Skeletal muscle tissue (tissue), 4 donors: ENCODE data around the gene SGSH. TPM values are rescaled to one million over a fixed set of nuclear protein-coding genes. Genes with fewer than 3 reads are reported as not detected.

Experiments
- H3K27ac ChIP-seq: one replicate; pipeline ENCODE4 v1.7.0; 2013; ENCODE audit warnings: mild to moderate bottlenecking, low read depth, low read length, inconsistent platforms
- H3K27me3 ChIP-seq, 3 donors: one replicate each; pipeline ENCODE4 v1.7.0; 2013; ENCODE audit warnings: low read length in 3 of 3; ENCODE audit not compliant: control insufficient read depth in 3 of 3, insufficient read depth in 3 of 3
- H3K36me3 ChIP-seq, 3 donors: one replicate each; pipeline ENCODE4 v1.7.0; 2013; ENCODE audit warnings: low read length in 3 of 3; ENCODE audit not compliant: control insufficient read depth in 3 of 3, insufficient read depth in 3 of 3
- H3K4me1 ChIP-seq, 3 donors: one replicate each; pipeline ENCODE4 v1.7.0; 2013; ENCODE audit warnings: low read length in 3 of 3, mild to moderate bottlenecking in 3 of 3; ENCODE audit not compliant: control insufficient read depth in 3 of 3, insufficient read depth in 3 of 3
- H3K4me3 ChIP-seq, 3 donors: one replicate each; pipeline ENCODE4 v1.7.0; 2013; ENCODE audit warnings: low read length in 3 of 3
- H3K9ac ChIP-seq, 3 donors: one replicate each; pipeline ENCODE4 v1.7.0; 2013; ENCODE audit warnings: low read length in 3 of 3, mild to moderate bottlenecking in 3 of 3, moderate library complexity in 2 of 3, low read depth in 1 of 3
- H3K9me3 ChIP-seq, 3 donors: one replicate each; pipeline ENCODE4 v1.7.0; 2013; ENCODE audit warnings: low read length in 3 of 3; ENCODE audit not compliant: control insufficient read depth in 3 of 3
- total RNA-seq: library from RNA; depleted of rRNA; stranded (reverse); fragments of >200 nt; gene quantifications from one replicate; pipeline ENCODE4 v1.2.3, GENCODE V29; 2014
- donor health status: Osteomylitis.

SGSH gene
- total RNA-seq, 1 donor from 2014 or later: 6.3 TPM

DNA sequence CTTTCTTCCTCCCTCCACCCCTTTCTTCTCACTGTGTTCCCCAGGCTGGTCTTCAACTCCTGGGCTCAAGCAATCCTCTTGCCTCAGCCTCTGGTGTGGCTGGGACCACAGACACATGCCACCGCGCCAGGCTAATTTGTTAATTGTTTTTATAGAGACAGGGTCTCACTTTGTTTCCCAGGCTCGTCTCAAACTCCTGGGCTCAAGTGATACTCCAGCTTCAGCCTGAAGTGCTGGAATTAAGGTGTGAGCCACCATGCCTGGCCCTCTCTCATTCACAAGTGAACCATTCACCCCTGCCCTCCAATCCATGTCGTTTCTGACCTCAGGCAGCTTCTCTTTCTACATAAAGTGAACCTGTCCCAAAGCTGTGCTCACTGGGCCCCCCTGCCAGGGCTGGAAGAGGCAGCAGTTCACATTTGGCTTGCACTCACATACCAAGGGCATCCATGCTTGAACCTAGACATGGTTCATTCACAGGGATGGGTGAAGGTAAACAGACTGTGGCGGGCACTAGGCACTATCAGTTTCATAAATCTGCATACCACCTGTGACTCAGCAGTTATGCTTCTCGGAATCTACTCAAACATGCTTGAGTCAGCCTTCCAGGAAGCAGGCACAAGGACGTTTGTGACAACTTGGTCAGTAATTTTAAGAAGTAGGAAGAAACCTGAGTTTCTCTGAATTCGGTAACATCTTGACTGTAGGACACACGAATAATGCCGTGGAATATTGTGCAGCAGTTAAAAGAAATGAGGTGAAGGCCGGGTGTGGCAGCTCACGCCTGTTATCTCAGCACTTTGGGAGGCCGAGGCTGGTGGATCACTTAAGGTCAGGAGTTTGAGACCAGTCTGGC lies 34.5 kb upstream of the SGSH start:
- Histone ChIP-seq H3K27me3 (no peaks in the 10 kb centered on the region), H3K9me3 (no peaks in the 10 kb centered on the region), H3K4me1 (peaks cover 8 to 20% (median 18%) of the 10 kb centered on the region in 3 donors), H3K36me3 (peaks cover 0 to 18% (median 13%) of the 10 kb centered on the region in 3 donors), H3K27ac (peak overlapping the region; percentile 87), H3K4me3 (no peak overlapping the region), H3K9ac (peak overlapping the region in 1 of 3 donors; percentile 23)

DNA sequence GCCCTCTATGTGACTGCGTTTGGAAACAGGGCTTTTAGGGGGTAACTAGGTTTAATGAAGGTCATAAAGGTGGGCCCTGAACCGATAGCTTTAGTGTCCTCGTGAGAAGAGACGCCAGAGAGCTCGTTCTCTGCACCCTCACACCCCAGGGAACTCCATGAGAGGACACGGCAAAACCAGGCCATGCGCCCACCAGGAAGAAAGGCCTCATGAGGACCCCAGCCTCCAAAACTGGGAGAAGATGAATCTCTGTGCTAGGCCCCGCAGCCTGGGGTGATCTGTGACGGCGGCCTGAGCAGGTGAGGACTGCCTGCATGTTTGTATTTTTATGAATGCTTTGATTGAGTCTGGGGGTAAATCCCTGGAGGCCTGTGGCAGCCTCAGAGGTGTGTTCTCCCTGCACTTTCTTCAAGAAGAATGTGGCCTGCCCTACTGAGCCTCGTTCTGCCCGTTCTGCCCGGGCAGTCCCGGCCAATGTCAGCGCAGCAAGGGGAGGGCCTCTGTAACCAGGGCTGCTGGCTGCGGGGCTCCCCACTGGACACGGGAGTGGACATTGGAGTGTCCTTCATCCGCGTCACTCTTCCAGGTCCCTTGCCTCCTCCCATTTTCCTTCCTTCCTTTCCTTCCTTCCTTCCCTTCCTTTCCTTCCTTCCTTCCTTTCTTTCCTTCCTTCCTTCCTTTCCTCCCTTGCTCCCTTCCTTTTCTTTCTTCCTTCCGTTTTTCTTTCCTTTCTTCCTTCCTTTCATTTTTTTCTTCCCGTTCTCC lies 33.7 kb upstream of the SGSH start:
- Histone ChIP-seq H3K27me3 (no peaks in the 10 kb centered on the region), H3K27ac (peak overlapping the region; percentile 87), H3K36me3 (peaks cover 4 to 23% (median 17%) of the 10 kb centered on the region in 3 donors), H3K4me3 (no peak overlapping the region), H3K4me1 (peaks cover 6 to 18% (median 16%) of the 10 kb centered on the region in 3 donors), H3K9me3 (no peaks in the 10 kb centered on the region), H3K9ac (no peak overlapping the region)

DNA sequence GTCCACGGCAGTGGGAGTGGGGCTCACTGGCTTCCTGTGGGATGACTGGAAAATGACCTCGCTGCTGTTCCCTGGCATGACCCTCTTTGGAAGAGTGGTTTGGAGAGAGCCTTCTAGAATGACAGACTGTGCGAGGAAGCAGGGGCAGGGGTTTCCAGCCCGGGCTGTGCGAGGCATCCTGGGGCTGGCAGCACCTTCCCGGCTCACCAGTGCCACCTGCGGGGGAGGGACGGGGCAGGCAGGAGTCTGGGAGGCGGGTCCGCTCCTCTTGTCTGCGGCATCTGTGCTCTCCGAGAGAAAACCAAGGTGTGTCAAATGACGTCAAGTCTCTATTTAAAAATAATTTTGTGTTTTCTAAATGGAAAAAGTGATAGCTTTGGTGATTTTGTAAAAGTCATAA lies 32.7 kb upstream of the SGSH start:
- Histone ChIP-seq H3K4me3 (no peak overlapping the region), H3K27me3 (no peaks in the 10 kb centered on the region), H3K4me1 (peaks cover 6 to 18% (median 16%) of the 10 kb centered on the region in 3 donors), H3K9ac (no peak overlapping the region), H3K36me3 (peaks cover 8 to 23% (median 19%) of the 10 kb centered on the region in 3 donors), H3K27ac (no peak overlapping the region), H3K9me3 (no peaks in the 10 kb centered on the region)

DNA sequence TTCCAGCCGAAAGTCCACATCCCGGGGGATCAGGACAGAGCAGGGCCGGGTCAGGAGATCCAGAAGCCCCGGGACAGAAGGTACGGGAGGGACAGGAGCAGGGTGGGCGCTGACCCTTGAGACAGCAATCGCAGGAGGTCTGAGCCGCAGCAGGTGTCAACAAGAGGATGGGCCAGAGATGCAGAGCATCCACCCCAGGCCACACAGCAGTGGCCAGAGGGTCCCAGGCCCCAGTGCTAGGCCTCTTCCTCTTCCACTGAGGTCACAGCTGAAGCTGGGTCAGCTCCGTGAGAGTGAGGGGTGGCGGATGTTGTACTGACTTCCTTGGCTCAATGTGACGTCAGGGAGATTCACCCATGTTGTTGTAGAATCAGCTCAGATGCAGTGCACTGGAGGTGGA lies 31.8 kb upstream of the SGSH start:
- Histone ChIP-seq H3K4me1 (peaks cover 6 to 18% (median 16%) of the 10 kb centered on the region in 3 donors), H3K4me3 (no peak overlapping the region), H3K27me3 (no peaks in the 10 kb centered on the region), H3K9me3 (no peaks in the 10 kb centered on the region), H3K36me3 (peaks cover 8 to 28% (median 19%) of the 10 kb centered on the region in 3 donors), H3K27ac (no peak overlapping the region), H3K9ac (no peak overlapping the region)

DNA sequence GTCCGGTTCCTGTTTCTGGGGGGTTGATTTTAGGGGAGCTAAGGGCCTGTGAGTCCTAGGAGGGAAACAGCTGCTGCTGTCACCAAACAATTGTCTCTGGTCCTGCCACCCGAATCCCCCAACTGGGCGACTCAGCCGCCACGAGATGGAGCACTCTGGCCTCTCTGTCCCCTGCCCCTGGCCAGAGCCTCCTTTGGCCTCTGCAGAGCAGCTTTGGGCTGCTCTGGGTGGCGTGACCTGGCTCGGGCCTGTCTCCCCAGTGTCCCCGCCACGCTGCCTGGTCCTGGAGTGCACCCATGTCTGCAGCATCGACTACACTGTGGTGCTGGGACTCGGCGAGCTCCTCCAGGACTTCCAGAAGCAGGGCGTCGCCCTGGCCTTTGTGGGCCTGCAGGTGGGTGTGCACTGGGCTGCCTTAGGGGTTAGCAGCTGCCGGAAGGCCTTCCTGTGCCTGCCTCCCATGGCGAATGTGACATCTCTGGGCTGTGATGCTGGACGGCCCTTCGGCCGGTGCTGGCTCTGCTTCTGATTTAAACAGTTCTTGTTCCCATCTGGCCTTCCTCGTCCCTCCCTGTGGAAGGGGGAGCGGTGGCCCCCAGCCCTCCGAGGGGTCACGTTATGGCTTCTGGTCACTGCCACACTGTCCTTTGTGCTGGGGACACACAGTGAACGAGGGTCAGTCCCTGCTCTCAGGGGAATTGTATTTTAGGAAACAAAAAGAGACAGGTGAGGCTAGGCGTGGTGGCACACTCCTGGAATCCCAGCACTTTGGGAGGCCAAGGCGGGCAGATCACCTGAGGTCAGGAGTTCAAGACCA lies 29.0 kb upstream of the SGSH start:
- Histone ChIP-seq H3K27ac (no peak overlapping the region), H3K4me1 (peaks cover 6 to 15% (median 10%) of the 10 kb centered on the region in 3 donors), H3K36me3 (peaks cover 21 to 38% (median 33%) of the 10 kb centered on the region in 3 donors), H3K9ac (no peak overlapping the region), H3K27me3 (no peaks in the 10 kb centered on the region), H3K4me3 (no peak overlapping the region), H3K9me3 (peaks cover 0 to 2% (median 0%) of the 10 kb centered on the region in 3 donors)

DNA sequence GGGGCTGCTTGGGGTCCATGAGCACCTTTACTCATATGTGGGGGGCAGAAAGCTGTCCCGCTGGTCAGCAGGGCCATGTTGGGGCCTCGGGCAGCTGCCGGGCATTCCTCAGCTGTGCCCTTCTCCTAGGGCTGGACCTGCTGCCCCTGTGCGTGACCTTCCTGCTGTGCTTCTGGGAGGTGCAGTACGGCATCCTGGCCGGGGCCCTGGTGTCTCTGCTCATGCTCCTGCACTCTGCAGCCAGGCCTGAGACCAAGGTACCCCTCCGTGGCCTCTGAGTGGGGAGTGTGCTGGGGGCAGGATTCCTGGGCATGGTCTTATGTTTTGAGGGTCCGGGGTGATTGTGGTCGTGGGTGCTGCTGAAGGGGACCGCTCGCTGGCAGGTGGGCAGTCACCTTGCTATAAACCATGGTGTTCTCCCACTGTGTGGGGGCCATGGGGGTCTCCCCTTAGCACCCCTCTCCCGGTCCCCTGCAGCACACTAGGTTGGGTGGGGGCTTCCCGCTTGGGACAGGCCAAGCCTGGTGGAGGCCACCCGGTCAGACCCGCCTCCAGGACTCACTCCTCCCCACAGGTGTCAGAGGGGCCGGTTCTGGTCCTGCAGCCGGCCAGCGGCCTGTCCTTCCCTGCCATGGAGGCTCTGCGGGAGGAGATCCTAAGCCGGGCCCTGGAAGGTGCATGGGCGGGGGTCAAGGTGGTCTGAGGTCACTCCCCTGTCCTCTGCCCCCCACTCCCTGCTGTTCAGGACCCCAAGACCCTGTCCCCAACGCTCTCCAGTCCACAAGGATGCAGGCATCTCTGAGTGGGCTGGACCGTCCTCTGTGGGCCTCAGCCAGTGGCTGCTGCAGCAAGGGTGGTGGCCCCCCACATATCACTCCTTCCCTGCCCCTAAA lies 28.1 kb upstream of the SGSH start:
- H3K36me3 ChIP-seq: peaks cover 21 to 36% (median 33%) of the 10 kb centered on the region in 3 donors
- H3K9me3 ChIP-seq: peaks cover 0 to 3% (median 0%) of the 10 kb centered on the region in 3 donors
- no peak overlapping the region for H3K27ac ChIP-seq
- peaks cover 12 to 19% (median 15%) of the 10 kb centered on the region in 3 donors for H3K4me1 ChIP-seq
- no peak overlapping the region for H3K9ac ChIP-seq
- H3K4me3 ChIP-seq: no peak overlapping the region
- H3K27me3 ChIP-seq: no peaks in the 10 kb centered on the region

DNA sequence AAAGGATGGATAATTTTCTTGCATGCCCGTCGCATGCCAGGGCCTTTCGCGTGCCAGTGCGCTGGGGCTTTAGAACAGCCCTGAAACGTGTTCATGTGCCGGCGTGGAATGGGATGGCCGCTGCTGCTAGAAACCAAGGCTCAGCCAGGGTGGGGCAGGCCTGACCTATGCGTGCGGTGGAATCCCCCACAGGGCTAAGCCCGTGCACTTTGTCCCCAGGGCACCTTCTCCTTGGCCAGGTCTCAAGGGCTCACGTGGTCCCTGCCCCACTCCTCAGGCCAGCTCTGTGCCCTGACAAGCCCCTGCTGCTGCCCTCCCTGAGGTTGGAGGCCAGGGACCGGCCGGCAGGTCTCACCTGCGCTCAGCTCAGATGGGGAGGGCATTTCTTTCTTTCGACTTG lies 27.4 kb upstream of the SGSH start:
- Histone ChIP-seq H3K4me3 (no peak overlapping the region), H3K9me3 (peaks cover 0 to 3% (median 0%) of the 10 kb centered on the region in 3 donors), H3K36me3 (peaks cover 21 to 34% (median 32%) of the 10 kb centered on the region in 3 donors), H3K9ac (no peak overlapping the region), H3K4me1 (peaks cover 15 to 22% (median 16%) of the 10 kb centered on the region in 3 donors), H3K27ac (no peak overlapping the region), H3K27me3 (no peaks in the 10 kb centered on the region)

DNA sequence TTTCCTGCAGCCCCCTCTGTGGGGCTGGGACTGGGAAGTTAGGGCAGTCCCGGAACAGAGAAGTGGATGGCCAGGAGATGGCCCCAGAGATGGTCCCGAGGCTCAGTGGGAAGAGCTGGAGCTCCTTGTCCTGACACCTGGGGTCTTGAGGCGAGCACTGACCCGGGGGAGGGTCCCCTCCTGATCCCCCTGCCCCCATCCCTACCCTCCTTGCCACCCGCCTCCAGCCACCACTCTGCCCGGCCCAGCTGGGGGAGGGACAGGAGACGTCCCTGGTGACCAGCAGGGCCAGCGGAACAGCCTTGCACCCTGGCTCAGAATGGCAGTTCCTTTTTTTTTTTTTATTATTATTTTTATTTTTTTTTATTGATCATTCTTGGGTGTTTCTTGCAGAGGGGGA lies 26.6 kb upstream of the SGSH start:
- Histone ChIP-seq H3K4me1 (peaks cover 15 to 22% (median 16%) of the 10 kb centered on the region in 3 donors), H3K27ac (no peak overlapping the region), H3K9me3 (peaks cover 0 to 3% (median 0%) of the 10 kb centered on the region in 3 donors), H3K36me3 (peaks cover 21 to 31% (median 27%) of the 10 kb centered on the region in 3 donors), H3K4me3 (no peak overlapping the region), H3K27me3 (no peaks in the 10 kb centered on the region), H3K9ac (no peak overlapping the region)

DNA sequence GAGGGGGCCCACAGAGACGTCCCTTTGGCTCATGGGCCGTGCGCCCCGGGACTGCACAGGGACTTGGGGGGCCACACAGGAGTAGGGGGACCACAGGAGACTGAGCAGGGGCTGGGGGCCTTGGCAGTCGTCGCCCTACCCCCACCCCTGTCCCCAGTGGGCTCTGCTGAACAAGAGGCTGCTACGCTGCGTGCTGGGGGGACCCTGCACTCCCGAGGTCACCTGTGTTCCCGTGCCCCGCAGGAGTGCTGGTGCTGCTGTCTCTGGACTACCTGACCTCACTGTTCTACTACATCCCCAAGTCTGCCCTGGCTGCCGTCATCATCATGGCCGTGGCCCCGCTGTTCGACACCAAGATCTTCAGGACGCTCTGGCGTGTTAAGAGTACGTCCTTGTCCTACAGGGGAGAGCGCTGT lies 26.1 kb upstream of the SGSH start:
- peaks cover 22 to 31% (median 27%) of the 10 kb centered on the region in 3 donors for H3K36me3 ChIP-seq
- no peak overlapping the region for H3K27ac ChIP-seq
- H3K9ac ChIP-seq: no peak overlapping the region
- H3K4me1 ChIP-seq: peaks cover 15 to 22% (median 16%) of the 10 kb centered on the region in 3 donors
- H3K9me3 ChIP-seq: peaks cover 0 to 3% (median 0%) of the 10 kb centered on the region in 3 donors
- H3K27me3 ChIP-seq: no peaks in the 10 kb centered on the region
- no peak overlapping the region for H3K4me3 ChIP-seq
